NCI-H446 treated with DMSO at 0.1 percent for 48 hours (cell line): ENCODE results near the gene GRM5.

ENCODE experiments used
- DNase-seq: peaks from one replicate; lab custom pipeline; 2025; lab: John Stamatoyannopoulos, UW

The GRM5 gene

GRCh38 chr11:88695689-88696414, 369.9 kb downstream of the GRM5 start:
- no peak for DNase-seq

- no peak for DNase-seq
Measured at GRCh38 chr11:88692306-88693086, 373.3 kb downstream of the GRM5 start.

DNA sequence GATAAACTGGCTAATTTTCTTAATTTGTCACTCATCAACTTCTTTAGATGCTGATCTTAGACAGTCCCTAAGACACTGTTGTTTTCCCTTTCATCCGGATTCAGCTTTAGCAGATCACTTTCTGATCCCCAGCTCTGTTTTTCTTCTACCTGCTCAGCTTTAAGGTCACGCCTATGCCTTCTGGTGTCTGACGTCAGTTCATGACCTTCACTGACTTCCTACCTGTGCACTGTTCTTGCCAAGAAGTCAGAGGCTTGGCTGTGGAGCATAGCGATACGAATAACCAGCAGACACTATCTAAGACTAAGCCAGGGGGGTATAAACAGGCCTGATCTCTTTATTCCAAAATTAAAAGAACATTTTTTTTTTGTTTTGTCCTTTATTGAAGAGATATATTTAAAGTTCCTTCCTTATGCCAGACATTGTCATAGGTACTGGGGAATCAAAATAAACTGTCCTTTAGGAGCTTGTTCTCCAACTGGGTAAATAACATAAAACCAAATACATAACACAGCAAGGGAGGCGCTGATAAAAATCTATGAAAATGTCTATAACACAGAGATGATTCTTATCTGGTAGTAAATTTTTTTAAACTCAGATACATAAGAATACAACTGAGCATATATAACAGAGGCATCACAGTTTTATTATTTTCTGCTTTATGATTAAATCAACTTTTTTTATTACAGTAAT, 376.1 kb downstream of the GRM5 start:
- DNase-seq, result no peak

DNA sequence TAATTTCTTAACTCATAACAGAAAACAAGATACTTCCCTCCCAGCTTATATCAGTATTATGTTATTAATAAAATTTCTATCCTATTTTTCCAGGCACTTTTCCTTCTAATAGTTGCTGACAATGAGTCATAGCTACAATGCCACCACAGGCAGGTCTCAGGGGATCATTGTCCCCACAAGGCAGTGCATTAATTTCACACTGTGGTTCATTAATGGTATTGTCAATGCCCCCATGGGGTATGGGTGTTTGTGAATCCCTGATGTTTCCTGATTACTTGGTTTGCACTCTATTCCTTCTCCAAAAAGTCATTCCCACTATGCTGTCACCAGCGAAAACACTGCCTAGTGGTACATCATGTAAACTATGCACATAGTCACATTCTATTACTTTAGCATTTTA, 382.8 kb downstream of the GRM5 start:
- no peak for DNase-seq

DNA sequence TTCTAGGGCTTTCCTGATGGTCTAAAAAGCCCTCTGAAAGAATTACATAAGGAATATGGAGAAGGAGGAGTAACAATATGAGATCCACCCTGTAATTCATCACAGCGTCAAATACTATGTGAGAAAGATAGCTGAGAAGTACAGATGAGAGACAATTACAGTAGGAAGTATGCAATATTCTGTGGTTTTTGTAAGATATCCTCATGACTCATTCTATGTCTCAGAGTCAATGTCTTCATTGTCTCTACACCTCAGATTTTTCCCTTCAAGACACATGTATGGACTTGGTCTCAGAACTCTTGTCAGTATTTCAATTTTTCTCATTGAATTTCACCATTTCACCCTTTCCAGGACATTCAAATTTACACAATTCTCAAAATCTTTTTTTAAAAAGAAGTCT, 385.0 kb downstream of the GRM5 start:
- no peak for DNase-seq

GRCh38 chr11:88666364-88666763, 399.4 kb downstream of the GRM5 start:
- DNase-seq, result no peak

DNA sequence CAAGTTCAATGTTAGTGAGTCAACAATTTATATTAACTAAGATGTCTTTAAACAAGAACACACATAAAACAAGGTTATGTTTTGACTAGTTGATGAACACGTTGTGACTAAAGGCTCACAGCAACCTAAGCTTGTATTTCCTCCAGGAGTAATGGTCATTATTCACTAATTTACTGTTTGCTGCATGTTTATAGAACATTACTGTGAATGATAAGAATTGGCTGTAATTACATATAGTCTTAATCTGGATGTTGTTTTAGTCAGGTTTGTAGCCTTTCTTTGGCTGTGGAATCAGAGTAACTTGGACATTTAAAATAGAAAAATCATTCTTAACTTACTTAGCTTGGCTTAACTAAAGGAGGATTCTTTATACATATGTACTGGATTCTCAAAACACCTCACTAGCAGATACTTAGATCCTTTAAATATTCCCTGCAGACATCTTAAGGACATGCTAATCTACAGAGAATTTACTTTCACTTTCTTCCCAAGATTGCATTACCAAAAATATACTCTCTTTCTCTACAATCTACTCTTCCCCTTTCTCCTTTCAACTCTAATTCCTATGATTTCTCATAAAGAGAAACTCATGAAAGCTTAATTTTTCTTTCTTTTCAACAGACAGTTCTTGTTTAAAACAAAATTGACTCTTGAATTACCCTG, 408.6 kb downstream of the GRM5 start:
- DNase-seq, result no peak

GRCh38 chr11:88656283-88656682, 409.5 kb downstream of the GRM5 start:
- no peak for DNase-seq

DNA sequence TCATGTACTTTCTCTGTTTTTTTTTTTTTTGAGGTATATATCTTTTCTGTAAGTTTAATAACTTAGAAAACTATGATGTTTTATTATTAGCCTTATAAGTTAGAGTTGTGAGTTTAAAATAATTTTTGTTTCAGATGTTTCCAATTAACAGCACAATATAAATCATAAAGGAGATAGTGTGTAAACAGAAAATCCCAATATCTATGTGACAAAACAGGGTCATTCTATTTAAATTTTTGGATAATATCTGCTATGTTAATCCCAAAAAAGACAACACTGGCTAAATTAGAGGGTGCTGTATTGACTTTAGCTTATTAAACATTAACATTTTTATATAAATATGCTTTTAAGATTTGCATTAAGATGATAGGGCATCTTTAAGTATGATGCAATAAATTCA, 410.1 kb downstream of the GRM5 start:
- DNase-seq, result no peak

GRCh38 chr11:88655196-88655595, 410.6 kb downstream of the GRM5 start:
- DNase-seq, result no peak

GRCh38 chr11:88651556-88651955, 414.2 kb downstream of the GRM5 start:
- DNase-seq, result no peak

- DNase-seq, result no peak
Measured at GRCh38 chr11:88644724-88645123, 421.1 kb downstream of the GRM5 start.

DNA sequence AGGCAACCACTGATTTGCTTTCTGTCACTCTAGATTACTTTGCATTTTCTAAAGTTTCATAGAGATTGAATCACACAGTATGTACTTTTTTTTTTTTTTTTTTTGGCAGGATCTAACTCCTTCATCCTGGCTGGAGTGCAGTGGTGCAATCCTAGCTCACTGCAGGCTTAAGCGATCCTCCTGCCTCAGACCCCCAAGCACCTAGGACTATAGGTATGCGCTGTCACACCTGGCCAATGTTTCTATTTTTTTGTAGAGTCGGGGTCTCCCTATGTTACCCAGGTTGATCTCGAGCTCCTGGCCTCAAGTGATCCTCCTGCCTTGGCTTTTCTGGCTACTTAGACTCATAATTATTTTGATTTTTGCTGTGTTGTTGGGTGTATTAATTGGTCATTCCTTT, 433.6 kb downstream of the GRM5 start:
- DNase-seq, result no peak

DNA sequence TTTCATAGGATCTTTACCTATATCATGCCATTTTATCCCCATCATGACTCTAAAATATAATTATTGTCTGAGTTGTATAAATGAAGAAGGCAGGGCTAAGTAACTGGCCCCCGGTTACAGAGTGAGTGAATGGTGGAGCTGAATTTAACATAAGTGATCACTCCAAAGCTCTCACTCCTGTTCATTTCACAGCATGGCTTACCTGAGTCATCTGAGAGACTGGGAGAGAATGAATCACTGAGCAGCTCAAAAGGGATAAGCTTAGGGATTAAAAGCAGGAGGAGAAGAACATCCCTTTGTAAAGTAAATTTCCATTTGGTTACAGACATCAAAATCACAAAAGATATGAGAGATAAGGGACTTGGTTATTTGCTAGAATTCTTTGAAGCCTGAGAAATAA, 434.3 kb downstream of the GRM5 start:
- DNase-seq, result no peak

DNA sequence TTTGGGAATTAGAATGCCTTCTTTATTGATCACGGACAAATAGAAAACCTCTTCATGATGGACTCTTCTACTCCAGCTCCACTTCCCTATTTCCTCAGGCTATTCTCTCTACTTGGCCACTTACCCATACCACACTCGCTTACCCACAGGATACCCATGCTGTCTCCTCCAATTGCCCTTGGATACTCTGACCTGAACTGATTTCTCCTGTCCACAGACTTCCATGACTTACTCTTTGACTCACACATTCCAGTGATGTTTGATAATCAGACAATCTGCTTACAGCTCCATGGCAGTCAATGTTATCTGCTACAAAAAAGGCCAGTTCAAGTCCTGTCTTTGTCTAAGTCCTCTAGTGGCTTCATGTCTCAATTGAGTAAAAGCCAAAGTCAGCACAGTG, 436.3 kb downstream of the GRM5 start:
- DNase-seq, result no peak

DNA sequence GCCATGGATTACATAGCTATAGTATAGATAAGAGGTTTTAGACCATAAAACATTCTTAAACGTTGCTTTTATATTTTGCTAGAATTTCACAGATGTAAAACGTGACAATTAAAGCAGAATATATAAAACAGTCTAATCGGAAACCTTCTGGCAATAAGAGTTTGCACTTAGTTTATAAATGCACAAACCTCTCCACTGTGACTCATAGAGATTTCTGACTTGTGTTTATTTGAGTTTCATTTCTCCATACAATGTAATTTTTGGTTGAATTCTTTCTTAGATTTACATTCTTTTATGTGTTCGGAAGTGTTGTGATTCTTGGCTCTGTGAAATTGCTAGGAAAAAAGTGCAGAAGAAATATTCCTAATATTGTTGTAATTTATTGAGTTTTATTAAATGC, 439.6 kb downstream of the GRM5 start:
- DNase-seq, result no peak

GRCh38 chr11:88623531-88623930, 442.3 kb downstream of the GRM5 start:
- DNase-seq, result no peak

DNA sequence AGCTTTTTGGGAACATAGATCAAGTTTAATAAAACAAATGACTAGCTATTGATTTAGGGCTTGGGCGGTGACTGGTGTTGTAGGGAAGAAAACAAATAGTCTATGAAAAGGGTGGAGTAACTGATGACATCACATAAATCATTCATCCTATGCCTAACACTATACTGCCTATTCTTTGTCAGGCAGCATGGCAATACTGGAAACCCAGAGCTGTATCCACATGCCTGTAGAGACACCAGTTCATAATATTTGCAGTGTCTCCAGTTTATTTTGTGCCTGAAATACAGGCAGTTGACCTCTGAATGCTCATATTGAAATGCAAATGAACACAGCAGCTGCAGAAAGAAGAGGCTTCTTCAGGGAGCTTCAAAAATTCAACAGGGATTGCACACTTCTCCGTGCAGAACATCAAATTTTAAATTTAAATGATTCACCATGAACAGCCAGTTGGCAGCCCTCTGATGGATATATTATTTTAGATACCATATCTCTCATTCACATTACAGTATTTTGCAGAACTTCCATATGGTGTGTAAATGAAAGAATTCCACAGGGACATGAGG, 445.1 kb downstream of the GRM5 start:
- DNase-seq, result no peak

DNA sequence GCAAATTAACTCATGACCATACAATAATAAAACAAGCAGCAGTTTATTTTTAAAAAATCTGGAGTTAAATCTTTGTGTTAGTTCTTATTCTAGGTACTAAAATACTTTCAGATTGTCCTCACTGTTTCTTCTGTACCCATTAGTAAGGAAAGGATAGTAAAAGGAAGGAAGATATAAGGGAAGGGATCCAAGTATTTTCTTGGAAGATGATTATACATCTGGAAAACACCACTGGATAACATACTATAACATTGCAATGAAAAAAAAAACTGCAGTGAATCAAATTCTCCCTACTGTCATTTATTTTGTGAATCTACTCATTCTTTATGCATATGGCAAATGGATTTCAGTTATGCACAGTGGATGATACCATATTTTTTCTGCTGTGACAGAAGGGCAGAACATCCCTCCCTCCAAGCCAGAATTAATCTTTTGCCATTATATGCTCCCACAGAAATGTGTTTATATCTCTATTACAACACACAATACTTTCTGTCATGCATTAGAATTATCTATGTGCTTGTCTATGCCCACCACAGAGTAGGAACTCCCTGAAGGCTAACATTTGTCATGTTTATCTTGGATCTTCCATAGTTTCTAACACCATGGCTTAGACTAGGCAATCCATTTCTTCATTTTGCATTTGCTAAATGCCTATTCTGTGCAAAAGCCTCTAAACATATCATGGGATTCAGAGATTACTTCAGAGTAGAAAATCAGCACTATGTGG, 446.0 kb downstream of the GRM5 start:
- DNase-seq, result no peak

GRCh38 chr11:88619071-88619425, 446.7 kb downstream of the GRM5 start:
- DNase-seq, result no peak

- no peak for DNase-seq
Measured at GRCh38 chr11:88618327-88619070, 447.3 kb downstream of the GRM5 start.
